DND-41 (cell line): ENCODE measurements around the gene DHX57.
A peak's percentile ranks its signal among the peaks of the same experiment; 100 is the strongest.

Source experiments
- ATAC-seq: fragments of 200-7000 bp; cut with Tn5 transposase; 3 replicates; pipeline ENCODE4 v1.9.1; 2021; ENCODE audit warnings: low read depth; ENCODE audit not compliant: insufficient read depth
- DNase-seq: peaks from one replicate; pipeline ENCODE4 v3.0.0-alpha.2; 2020
- H2AFZ ChIP-seq: 2 replicates; pipeline ENCODE4 v1.6.0; 2012; ENCODE audit warnings: low read depth, low read length
- H3K27ac ChIP-seq: 2 replicates; pipeline ENCODE4 v1.5.1; 2012; ENCODE audit warnings: low read length, inconsistent platforms
- H3K27me3 ChIP-seq: fragments of 200-600 bp; sonication (generic); 2 replicates; pipeline ENCODE4 v1.6.0; 2012; ENCODE audit warnings: low read length, mild to moderate bottlenecking, inconsistent platforms; ENCODE audit not compliant: insufficient read depth, poor library complexity
- H3K36me3 ChIP-seq: 2 replicates; pipeline ENCODE4 v1.5.1; 2012; ENCODE audit warnings: low read length, inconsistent platforms; ENCODE audit not compliant: insufficient read depth
- H3K4me1 ChIP-seq: 2 replicates; pipeline ENCODE4 v1.5.1; 2012; ENCODE audit warnings: mild to moderate bottlenecking, low read length; ENCODE audit not compliant: insufficient read depth
- H3K4me2 ChIP-seq: 2 replicates; pipeline ENCODE4 v1.6.0; 2012; ENCODE audit warnings: mild to moderate bottlenecking, moderate library complexity, low read length, inconsistent platforms; ENCODE audit not compliant: insufficient read depth
- H3K4me3 ChIP-seq, 2 experiments: fragments of 200-600 bp in 1 of 2; shearing (Covaris generic) in 1 of 2; 2 replicates each; pipeline ENCODE4 v1.5.1; 2012 to 2016; ENCODE audit warnings: inconsistent platforms in 2 of 2, low read length in 2 of 2, mild to moderate bottlenecking in 2 of 2, low read depth in 1 of 2, moderate library complexity in 1 of 2
- H3K79me2 ChIP-seq: 2 replicates; pipeline ENCODE4 v1.6.0; 2012; ENCODE audit warnings: low read length, inconsistent platforms; ENCODE audit not compliant: insufficient read depth
- H3K9ac ChIP-seq: 2 replicates; pipeline ENCODE4 v1.6.0; 2012; ENCODE audit warnings: low read depth, mild to moderate bottlenecking, inconsistent platforms, low read length, moderate library complexity
- H3K9me3 ChIP-seq: 2 replicates; pipeline ENCODE4 v1.5.1; 2012; ENCODE audit warnings: low read length, moderate library complexity, mild to moderate bottlenecking, inconsistent platforms; ENCODE audit not compliant: insufficient read depth, severe bottlenecking
- H4K20me1 ChIP-seq: 2 replicates; pipeline ENCODE4 v1.6.0; 2012; ENCODE audit warnings: low read length; ENCODE audit not compliant: insufficient read depth
- EZH2 ChIP-seq: IDR thresholded peaks from 3 replicates; pipeline ENCODE4 v1.6.1; 2012; ENCODE audit warnings: borderline replicate concordance, low read depth, mild to moderate bottlenecking, moderate library complexity, low read length, inconsistent platforms; ENCODE audit not compliant: severe bottlenecking
- TF ChIP-seq, protein P1 (sequence below): IDR thresholded peaks from 2 replicates; pipeline ENCODE4 v1.5.1; 2012; ENCODE audit warnings: borderline replicate concordance, low read length, moderate library complexity, mild to moderate bottlenecking; ENCODE audit not compliant: poor library complexity, severe bottlenecking; ENCODE audit errors: extremely low read depth

DHX57 gene

DNA sequence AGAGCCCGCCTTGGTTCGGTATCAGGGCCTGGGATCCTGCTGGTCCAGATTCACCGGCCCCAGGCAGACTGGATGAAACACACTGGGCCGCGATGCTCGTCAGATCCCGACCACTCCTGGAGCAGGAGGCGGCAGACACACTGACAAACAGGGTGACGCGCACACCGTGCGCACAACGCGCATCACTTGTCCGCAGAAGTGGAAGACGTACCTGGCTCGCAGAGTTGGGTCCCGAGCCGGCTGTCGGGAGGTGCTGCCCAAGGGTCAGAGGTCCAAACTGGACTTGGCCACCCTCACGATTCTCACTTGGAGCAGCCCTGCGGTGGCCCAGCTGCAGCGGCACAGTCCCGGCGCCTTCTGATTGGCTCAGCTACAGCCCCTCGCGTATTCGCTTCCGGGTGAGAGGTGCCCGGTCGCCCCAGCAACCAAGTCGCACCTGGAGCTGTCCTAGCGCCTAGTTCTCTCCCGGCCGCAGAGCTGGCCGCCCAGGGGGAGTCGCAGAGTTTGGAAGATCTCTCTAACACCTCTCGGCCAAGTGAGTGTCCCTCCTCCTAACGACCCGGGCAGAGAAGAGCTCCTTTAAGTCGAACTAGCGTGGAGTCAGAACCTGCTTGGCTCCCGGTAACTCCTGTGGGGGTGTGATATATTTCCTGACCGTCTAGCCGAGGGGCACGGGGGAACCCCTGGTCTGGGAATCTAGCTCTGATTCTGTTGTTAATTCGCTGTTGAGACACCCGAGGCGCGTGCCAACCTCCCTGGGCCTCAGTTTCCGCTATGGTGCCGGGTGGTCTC lies at the start of gene DHX57, which contains the start of gene MORN2:
DHX57 (minus strand) TSS at position 359 of the 792 bp plus-strand sequence. CDS start 7,529 bp downstream, outside the sequence.
MORN2 (plus strand) TSS at position 401 of the 792 bp plus-strand sequence.
- H3K4me3 ChIP-seq: peak within 1 kb of the TSS; percentile 55 to 81
- H3K27ac ChIP-seq: peak within 1 kb of the TSS; percentile 41
- ATAC-seq (peak; percentile 99), DNase-seq (peak; percentile 85)
- H3K9me3 ChIP-seq: no peaks in the 10 kb centered on the region
- H2AFZ ChIP-seq: peak within 1 kb of the TSS; percentile 90
- peak within 1 kb of the TSS; percentile 93 for H3K4me2 ChIP-seq
- no peaks in the 10 kb centered on the region for H3K27me3 ChIP-seq
- no peaks in the 10 kb centered on the region for H4K20me1 ChIP-seq
- TF ChIP-seq, protein P1, sequence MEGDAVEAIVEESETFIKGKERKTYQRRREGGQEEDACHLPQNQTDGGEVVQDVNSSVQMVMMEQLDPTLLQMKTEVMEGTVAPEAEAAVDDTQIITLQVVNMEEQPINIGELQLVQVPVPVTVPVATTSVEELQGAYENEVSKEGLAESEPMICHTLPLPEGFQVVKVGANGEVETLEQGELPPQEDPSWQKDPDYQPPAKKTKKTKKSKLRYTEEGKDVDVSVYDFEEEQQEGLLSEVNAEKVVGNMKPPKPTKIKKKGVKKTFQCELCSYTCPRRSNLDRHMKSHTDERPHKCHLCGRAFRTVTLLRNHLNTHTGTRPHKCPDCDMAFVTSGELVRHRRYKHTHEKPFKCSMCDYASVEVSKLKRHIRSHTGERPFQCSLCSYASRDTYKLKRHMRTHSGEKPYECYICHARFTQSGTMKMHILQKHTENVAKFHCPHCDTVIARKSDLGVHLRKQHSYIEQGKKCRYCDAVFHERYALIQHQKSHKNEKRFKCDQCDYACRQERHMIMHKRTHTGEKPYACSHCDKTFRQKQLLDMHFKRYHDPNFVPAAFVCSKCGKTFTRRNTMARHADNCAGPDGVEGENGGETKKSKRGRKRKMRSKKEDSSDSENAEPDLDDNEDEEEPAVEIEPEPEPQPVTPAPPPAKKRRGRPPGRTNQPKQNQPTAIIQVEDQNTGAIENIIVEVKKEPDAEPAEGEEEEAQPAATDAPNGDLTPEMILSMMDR: no peak
- no peak for TF ChIP-seq EZH2
- peaks cover 18% of the 10 kb centered on the region for H3K4me1 ChIP-seq
- H3K36me3 ChIP-seq: no peaks in the 10 kb centered on the region
- H3K9ac ChIP-seq: peak within 1 kb of the TSS; percentile 55
- H3K79me2 ChIP-seq: peaks cover 8% of the 10 kb centered on the region

DNA sequence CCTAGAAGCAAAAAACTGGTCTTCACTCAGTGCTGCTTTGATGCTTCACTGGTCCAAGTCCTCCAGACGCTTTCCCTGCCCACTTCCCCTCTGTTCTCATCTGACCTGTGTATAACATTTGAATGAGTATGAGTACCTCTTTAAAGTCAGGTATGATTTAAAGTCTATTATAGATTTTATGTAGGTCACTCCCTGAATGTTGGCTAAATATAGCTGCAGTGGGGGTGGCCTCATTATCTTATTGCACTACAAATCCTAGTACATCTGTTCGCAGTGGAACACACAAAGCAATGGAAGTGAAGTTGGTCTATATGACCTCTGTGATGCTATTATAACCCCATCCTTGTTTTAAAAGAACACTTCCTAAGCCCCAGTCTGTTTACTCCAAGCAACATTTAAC lies 47.2 kb upstream of the DHX57 start:
- H3K9ac ChIP-seq: no peak overlapping the region
- TF ChIP-seq, protein P1: no peak
- TF ChIP-seq EZH2: no peak
- no peaks in the 10 kb centered on the region for H3K36me3 ChIP-seq
- no peaks in the 10 kb centered on the region for H3K4me1 ChIP-seq
- DNase-seq: no peak
- no peak for ATAC-seq
- no peaks in the 10 kb centered on the region for H3K79me2 ChIP-seq
- no peak overlapping the region for H3K27ac ChIP-seq
- H3K4me3 ChIP-seq: no peak overlapping the region
- H3K4me2 ChIP-seq: no peak overlapping the region
- no peaks in the 10 kb centered on the region for H4K20me1 ChIP-seq
- H3K27me3 ChIP-seq: no peaks in the 10 kb centered on the region
- no peak overlapping the region for H2AFZ ChIP-seq
- H3K9me3 ChIP-seq: no peaks in the 10 kb centered on the region

DNA sequence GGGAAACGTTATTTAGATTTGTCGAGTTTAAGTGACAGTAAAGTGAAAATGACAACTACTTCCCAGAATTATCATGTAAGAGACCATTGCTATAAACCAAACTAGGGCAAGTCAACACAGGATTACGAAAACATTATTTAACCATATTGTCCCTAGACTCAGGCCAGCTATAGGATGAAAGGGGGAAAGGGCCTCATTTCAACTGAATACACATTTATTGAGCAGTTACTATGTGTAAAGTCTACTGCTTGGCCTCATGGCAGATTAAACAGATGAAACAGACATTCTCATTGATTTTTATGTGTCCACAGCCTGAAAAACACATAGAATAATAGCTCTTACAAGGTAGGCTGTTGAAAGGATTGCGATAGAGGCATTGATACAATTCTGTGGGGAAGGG lies 46.7 kb upstream of the DHX57 start:
- no peak overlapping the region for H2AFZ ChIP-seq
- no peaks in the 10 kb centered on the region for H3K9me3 ChIP-seq
- H3K79me2 ChIP-seq: no peaks in the 10 kb centered on the region
- H3K36me3 ChIP-seq: no peaks in the 10 kb centered on the region
- TF ChIP-seq, protein P1: no peak
- no peak for TF ChIP-seq EZH2
- ATAC-seq: no peak
- H3K4me1 ChIP-seq: no peaks in the 10 kb centered on the region
- no peak for DNase-seq
- no peak overlapping the region for H3K27ac ChIP-seq
- H3K4me3 ChIP-seq: no peak overlapping the region
- H3K9ac ChIP-seq: no peak overlapping the region
- no peak overlapping the region for H3K4me2 ChIP-seq
- H4K20me1 ChIP-seq: no peaks in the 10 kb centered on the region
- no peaks in the 10 kb centered on the region for H3K27me3 ChIP-seq
